ENCODE data around the gene ALG12.

Gene ALG12

DNA sequence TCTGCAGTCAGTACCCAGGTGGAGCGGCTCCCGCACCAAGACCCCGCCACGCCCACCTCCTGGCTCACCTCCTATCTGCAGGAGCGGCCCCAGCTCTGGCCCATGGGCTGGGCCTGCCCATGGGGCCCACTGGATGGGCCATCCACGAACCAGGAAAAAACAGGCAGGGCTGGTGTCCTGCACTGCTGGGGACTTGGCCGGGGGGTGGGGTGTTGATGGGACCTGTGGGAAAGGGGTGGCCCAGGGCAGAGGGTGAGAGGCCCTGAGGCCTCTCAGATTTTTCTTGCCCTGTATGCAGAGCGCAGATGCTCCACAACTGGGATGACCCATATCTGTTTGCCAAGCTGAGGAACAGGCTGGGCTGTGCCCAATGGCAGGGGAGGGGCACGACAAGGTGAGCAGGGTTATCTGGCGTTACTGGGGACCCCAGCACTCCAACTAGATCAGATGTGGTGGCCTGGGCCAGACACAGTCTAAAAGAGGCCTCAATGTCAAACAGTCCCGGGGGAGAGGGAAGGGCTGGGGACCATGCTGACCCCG, 39.7 kb upstream of the ALG12 start:
- DNase-seq, result no peak

GRCh38 chr22:49956914-49957825, 38.9 kb upstream of the ALG12 start:
- no peak for DNase-seq

DNA sequence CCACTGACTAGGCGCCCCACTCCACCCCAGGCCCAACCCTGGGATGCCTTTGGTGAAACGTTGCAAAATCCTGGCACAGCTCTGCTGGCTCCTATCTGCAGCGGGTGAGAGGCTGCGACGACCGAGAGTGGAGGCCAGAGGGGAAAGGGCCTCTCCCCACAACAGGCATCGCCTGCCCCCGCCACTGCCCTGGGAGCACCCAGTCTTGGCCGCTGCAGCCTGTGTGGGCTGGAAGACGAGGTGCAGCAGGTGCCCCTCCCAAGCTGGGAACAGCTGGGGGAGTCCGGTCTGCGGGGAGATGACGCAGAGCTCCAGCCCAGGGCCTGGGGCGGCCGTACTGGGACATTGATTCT, 38.2 kb upstream of the ALG12 start:
- no peak for DNase-seq

- DNase-seq, result no peak
Observed at GRCh38 chr22:49955581-49956417, 37.6 kb upstream of the ALG12 start.

DNA sequence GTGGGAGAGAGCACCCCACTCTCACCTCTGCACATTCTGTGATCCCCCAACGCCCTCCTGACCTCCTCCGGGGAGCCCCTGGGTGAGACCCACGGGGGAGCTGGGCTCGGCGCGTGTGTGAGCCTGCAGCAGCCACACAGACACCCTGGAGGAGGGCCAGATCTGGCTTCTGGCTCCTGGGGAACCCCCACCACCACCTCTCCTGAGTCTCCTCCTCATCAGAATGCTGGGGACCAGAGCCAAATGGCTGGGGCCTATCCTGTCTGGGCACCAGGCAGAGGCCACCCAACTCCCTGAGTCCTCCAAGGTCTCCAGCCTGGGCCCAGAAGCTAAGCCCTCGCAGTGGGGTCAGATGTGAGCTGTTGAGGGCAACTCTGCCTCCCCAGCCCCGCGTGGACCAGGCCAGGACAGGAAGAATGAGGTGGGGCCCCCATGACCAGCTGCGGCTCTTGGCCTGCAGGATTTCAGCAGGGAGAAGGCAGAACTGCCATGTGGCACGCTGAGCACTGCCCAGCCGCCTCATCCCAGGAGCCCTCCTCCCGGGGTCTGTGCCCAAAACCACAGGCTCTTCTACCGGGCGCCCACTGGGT, 36.8 kb upstream of the ALG12 start:
- no peak for DNase-seq

DNA sequence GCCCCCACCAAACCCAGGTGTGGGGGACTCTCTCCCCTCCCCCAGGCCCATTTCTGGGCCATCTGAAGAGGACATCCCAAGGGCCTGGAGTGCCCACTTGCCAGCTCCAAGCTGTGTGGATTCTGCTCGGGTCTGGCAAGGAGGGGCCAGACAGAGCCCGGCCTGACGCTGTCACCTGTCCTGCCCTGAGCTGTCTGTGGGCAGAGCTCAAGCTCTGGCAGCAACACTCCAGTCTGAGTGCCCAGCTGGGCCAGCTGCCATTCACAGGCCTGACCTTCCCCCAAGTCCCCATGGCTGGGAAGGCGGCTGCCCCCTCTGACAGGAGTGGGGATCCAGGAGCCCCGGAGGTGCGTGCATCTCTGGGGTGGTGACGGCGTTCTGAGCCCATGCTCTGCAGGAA, 36.1 kb upstream of the ALG12 start:
- DNase-seq, result no peak

DNA sequence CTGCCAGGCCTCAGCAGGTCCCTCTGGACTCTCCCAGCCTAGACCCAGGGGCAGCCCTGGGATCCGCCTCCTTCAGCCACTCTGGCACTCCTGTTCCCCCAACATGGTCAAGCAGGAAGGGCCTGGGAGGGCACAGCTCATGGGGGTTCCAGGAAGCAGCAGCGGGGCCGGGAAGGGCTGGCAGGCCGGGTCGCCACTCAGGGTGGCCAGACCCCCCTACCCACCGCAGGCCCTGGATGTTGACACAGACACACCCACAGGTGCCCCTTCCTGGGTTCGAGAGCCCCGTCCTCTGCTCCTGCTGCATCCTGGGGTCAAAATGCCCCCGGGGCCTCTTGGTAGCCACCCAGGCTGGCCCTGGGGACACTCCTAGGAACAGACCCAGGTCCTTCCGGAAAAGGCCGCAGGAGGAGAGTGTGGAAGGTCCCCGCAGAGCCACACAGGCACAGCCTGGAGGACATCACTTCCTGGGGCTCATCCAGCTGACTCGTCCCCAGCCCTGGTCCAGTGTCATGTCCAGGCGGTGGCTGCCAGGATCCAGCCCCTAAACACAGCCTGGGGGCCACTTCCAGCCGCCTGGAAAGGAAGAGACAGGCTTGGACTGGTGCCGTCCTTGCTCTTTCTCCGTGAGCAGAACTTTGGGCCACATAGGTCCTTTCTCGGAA, 35.6 kb upstream of the ALG12 start:
- DNase-seq, result no peak

- DNase-seq, result no peak
Observed at GRCh38 chr22:49953027-49953679, 34.9 kb upstream of the ALG12 start.

GRCh38 chr22:49951986-49952896, 34.0 kb upstream of the ALG12 start:
- DNase-seq, result no peak

DNA sequence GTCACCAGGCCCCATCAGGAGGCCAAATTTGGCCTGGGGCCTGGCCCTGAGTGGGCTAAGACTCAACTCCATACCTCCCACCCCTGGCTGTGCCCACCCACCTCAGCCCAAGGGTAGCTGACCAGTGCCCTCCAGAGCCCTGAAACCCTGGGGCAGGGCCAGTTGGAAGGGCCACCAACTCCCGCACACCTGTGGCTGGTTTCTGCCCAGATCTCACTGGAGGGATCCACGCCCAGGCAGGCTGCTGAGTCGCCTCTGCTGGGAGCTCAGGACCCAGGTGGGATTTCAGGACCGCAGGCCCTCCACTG, 33.4 kb upstream of the ALG12 start:
- DNase-seq, result no peak

GRCh38 chr22:49951000-49951677, 32.9 kb upstream of the ALG12 start:
- DNase-seq, result no peak

DNA sequence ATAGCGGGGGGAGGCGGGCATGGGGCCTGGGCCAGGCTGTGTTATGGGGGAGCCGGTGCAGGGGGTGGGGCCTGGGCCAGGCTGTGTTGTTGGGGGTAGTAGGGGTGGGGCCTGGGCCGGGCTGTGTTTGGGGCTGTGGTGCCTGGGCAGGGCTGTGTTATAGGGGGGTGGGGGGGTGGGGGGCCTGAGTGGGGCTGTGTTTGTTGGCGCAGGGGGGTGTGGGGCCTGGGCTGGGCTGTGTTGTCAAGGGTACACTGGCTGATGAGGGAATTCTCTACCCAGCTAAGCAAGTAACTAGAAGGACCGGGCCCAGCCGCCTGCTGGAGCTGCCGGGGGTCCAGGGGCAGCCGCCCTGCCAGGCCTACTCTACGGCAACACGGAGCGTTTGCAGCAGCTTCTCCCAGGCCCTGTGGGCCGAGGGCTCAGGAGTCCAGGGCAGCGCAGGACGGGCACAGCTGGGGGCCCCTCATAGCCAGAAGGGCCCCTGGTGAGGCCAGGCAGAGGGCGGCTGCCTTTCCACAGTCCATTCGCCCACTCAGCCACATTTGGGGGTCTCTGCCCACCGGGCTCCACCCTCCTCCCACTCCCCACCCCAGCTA, 32.3 kb upstream of the ALG12 start:
- no peak for DNase-seq

DNA sequence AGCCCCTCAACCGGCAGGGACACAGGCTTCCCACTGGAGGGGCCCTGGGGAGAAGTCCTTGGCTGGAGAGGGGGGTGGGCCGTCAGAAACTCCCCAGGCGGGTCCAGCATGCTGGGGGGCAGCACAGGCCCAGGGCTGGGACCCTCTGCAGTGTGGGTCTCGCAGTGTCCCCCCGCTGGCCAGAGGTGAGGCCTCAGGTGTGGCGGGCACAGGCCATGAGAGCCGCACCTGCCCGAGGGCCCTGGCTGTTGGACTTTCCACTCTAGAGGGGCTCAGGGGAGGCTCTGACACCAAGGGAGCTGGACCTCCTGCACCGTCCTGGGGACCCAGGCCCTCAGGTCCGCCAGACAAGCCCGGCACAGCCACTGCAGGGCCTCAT, 31.7 kb upstream of the ALG12 start:
- DNase-seq, result no peak

- DNase-seq, result no peak
Observed at GRCh38 chr22:49948958-49949913, 31.0 kb upstream of the ALG12 start.

- DNase-seq, result no peak
Observed at GRCh38 chr22:49948116-49948957, 30.1 kb upstream of the ALG12 start.

GRCh38 chr22:49947296-49947622, 29.0 kb upstream of the ALG12 start:
- no peak for DNase-seq

GRCh38 chr22:49946612-49947295, 28.5 kb upstream of the ALG12 start:
- DNase-seq, result no peak
